Activated T-cell treated with anti-CD3 and anti-CD28 coated beads, Interleukin-2, amount 50 U/mL, for 24 hours (primary cell): ENCODE data around the gene CABP2.

Experiments used
- DNase-seq: peaks from one replicate; pipeline ENCODE4 v3.0.0-alpha.2; 2020
- H3K27ac Mint-ChIP-seq: 2 replicates; pipeline ENCODE4 v1.8.0; 2020; ENCODE audit warnings: mild to moderate bottlenecking, mixed read lengths
- H3K27me3 Mint-ChIP-seq: 2 replicates; pipeline ENCODE4 v1.8.0; 2020; ENCODE audit warnings: mixed read lengths
- H3K36me3 Mint-ChIP-seq: 2 replicates; pipeline ENCODE4 v1.8.0; 2020; ENCODE audit warnings: low read depth, mixed read lengths
- H3K4me1 Mint-ChIP-seq: 2 replicates; pipeline ENCODE4 v1.8.0; 2020; ENCODE audit warnings: low read depth, mixed read lengths
- H3K4me3 Mint-ChIP-seq: 2 replicates; pipeline ENCODE4 v1.8.0; 2020; ENCODE audit warnings: mild to moderate bottlenecking, moderate library complexity, mixed read lengths
- H3K9me3 Mint-ChIP-seq: 2 replicates; pipeline ENCODE4 v1.8.0; 2020; ENCODE audit warnings: mixed read lengths

CABP2 gene

GRCh38 chr11:67498544-67498972 is 24.7 kb downstream of the CABP2 start:
- peaks cover 29% of the 10 kb centered on the region for H3K4me1 Mint-ChIP-seq
- H3K36me3 Mint-ChIP-seq, result peaks cover 88% of the 10 kb centered on the region
- no peaks in the 10 kb centered on the region for H3K27me3 Mint-ChIP-seq
- H3K9me3 Mint-ChIP-seq, result no peaks in the 10 kb centered on the region
- H3K4me3 Mint-ChIP-seq, result no peak overlapping the region
- peak overlapping the region; percentile 22 for H3K27ac Mint-ChIP-seq
- DNase-seq, result no peak

- H3K27me3 Mint-ChIP-seq, result no peaks in the 10 kb centered on the region
- H3K4me1 Mint-ChIP-seq, result peaks cover 23% of the 10 kb centered on the region
- peak overlapping the region; percentile 55 for H3K27ac Mint-ChIP-seq
- DNase-seq, result no peak
- H3K9me3 Mint-ChIP-seq, result no peaks in the 10 kb centered on the region
- peaks cover 85% of the 10 kb centered on the region for H3K36me3 Mint-ChIP-seq
- no peak overlapping the region for H3K4me3 Mint-ChIP-seq
These were observed 25.5 kb downstream of the CABP2 start for GRCh38 chr11:67497656-67498291.

GRCh38 chr11:67496113-67496512 is 27.1 kb downstream of the CABP2 start:
- Mint-ChIP-seq H3K27ac (peak overlapping the region; percentile 57), H3K4me3 (no peak overlapping the region), H3K9me3 (no peaks in the 10 kb centered on the region), H3K36me3 (peaks cover 83% of the 10 kb centered on the region), H3K27me3 (no peaks in the 10 kb centered on the region), H3K4me1 (peaks cover 9% of the 10 kb centered on the region)
- no peak for DNase-seq

GRCh38 chr11:67495234-67496005 is 27.8 kb downstream of the CABP2 start:
- H3K27ac Mint-ChIP-seq, result peak overlapping the region; percentile 57
- H3K4me3 Mint-ChIP-seq, result no peak overlapping the region
- no peaks in the 10 kb centered on the region for H3K27me3 Mint-ChIP-seq
- H3K4me1 Mint-ChIP-seq, result peaks cover 5% of the 10 kb centered on the region
- no peaks in the 10 kb centered on the region for H3K9me3 Mint-ChIP-seq
- peaks cover 83% of the 10 kb centered on the region for H3K36me3 Mint-ChIP-seq
- DNase-seq, result no peak

GRCh38 chr11:67494371-67495233 is 28.6 kb downstream of the CABP2 start:
- Mint-ChIP-seq H3K27ac (peak overlapping the region; percentile 55), H3K9me3 (no peaks in the 10 kb centered on the region), H3K27me3 (no peaks in the 10 kb centered on the region), H3K4me1 (peaks cover 11% of the 10 kb centered on the region), H3K36me3 (peaks cover 85% of the 10 kb centered on the region), H3K4me3 (no peak overlapping the region)
- no peak for DNase-seq

- Mint-ChIP-seq H3K27me3 (no peaks in the 10 kb centered on the region), H3K9me3 (no peaks in the 10 kb centered on the region), H3K27ac (peak overlapping the region; percentile 44), H3K4me1 (peaks cover 16% of the 10 kb centered on the region), H3K36me3 (peaks cover 87% of the 10 kb centered on the region), H3K4me3 (no peak overlapping the region)
- no peak for DNase-seq
These were observed 29.5 kb downstream of the CABP2 start for GRCh38 chr11:67493548-67494370.

- Mint-ChIP-seq H3K36me3 (peaks cover 87% of the 10 kb centered on the region), H3K27me3 (no peaks in the 10 kb centered on the region), H3K4me1 (peaks cover 24% of the 10 kb centered on the region), H3K4me3 (no peak overlapping the region), H3K9me3 (no peaks in the 10 kb centered on the region), H3K27ac (peak overlapping the region; percentile 66)
- peak; percentile 59 for DNase-seq
These were observed 30.3 kb downstream of the CABP2 start for GRCh38 chr11:67492801-67493547.

- no peaks in the 10 kb centered on the region for H3K27me3 Mint-ChIP-seq
- H3K9me3 Mint-ChIP-seq, result peaks cover 2% of the 10 kb centered on the region
- no peak overlapping the region for H3K4me3 Mint-ChIP-seq
- peaks cover 87% of the 10 kb centered on the region for H3K36me3 Mint-ChIP-seq
- H3K4me1 Mint-ChIP-seq, result peaks cover 31% of the 10 kb centered on the region
- H3K27ac Mint-ChIP-seq, result peak overlapping the region; percentile 66
- no peak for DNase-seq
These were observed 31.0 kb downstream of the CABP2 start for GRCh38 chr11:67492069-67492727.

- Mint-ChIP-seq H3K4me1 (peaks cover 39% of the 10 kb centered on the region), H3K27me3 (no peaks in the 10 kb centered on the region), H3K36me3 (peaks cover 88% of the 10 kb centered on the region), H3K27ac (peak overlapping the region; percentile 93), H3K4me3 (no peak overlapping the region), H3K9me3 (peaks cover 2% of the 10 kb centered on the region)
- no peak for DNase-seq
These were observed 31.8 kb downstream of the CABP2 start for GRCh38 chr11:67491276-67492068.

GRCh38 chr11:67490727-67491065 is 32.5 kb downstream of the CABP2 start:
- H3K4me3 Mint-ChIP-seq, result no peak overlapping the region
- peaks cover 2% of the 10 kb centered on the region for H3K9me3 Mint-ChIP-seq
- no peak for DNase-seq
- H3K4me1 Mint-ChIP-seq, result peaks cover 46% of the 10 kb centered on the region
- H3K27ac Mint-ChIP-seq, result peak overlapping the region; percentile 93
- no peaks in the 10 kb centered on the region for H3K27me3 Mint-ChIP-seq
- H3K36me3 Mint-ChIP-seq, result peaks cover 88% of the 10 kb centered on the region

- peaks cover 84% of the 10 kb centered on the region for H3K36me3 Mint-ChIP-seq
- H3K27ac Mint-ChIP-seq, result peak overlapping the region; percentile 93
- H3K27me3 Mint-ChIP-seq, result no peaks in the 10 kb centered on the region
- H3K4me1 Mint-ChIP-seq, result peaks cover 48% of the 10 kb centered on the region
- no peak for DNase-seq
- H3K9me3 Mint-ChIP-seq, result peaks cover 2% of the 10 kb centered on the region
- H3K4me3 Mint-ChIP-seq, result peak overlapping the region; percentile 35
These were observed 33.1 kb downstream of the CABP2 start for GRCh38 chr11:67489885-67490726.
